Fibroblast of lung (primary cell): ENCODE results near the gene MEGF10.

ENCODE experiments used
- CTCF ChIP-seq, 2 donors: IDR thresholded peaks in 1 of 2; conservative IDR thresholded peaks in 1 of 2; 1 replicate in 1 of 2; 2 replicates in 1 of 2; pipeline ENCODE4 v1.5.1; 2011 to 2012; ENCODE audit warnings: low read length in 2 of 2, control low read depth in 1 of 2, inconsistent platforms in 1 of 2, low read depth in 1 of 2, mild to moderate bottlenecking in 1 of 2
- EZH2 ChIP-seq: IDR thresholded peaks from 2 replicates; pipeline ENCODE4 v1.5.1; 2012; ENCODE audit warnings: low read length, control low read depth, mild to moderate bottlenecking; ENCODE audit errors: missing control alignments

- TF ChIP-seq CTCF (conservative IDR thresholded peaks at IDR 0.05 in 1 of 2, IDR thresholded peaks at IDR 0.05 in 1 of 2; ENCODE audit: low read depth in 1 of 2, low read length in 2 of 2), result no peak
- no peak for TF ChIP-seq EZH2
Observed at GRCh38 chr5:127358284-127358683, 67.7 kb downstream of the MEGF10 start.
